Heart right ventricle (tissue), 16 donors: ENCODE data around the gene PPM1H. TPM values are rescaled to one million over a fixed set of nuclear protein-coding genes. Genes with fewer than 3 reads are reported as not detected.

Experiments used
- ATAC-seq, 8 donors: fragments of 200-7000 bp; cut with Tn5 transposase; one replicate each; pipeline ENCODE4 v1.9.1; 2020; ENCODE audit warnings: mild to moderate bottlenecking in 8 of 8, moderate library complexity in 8 of 8, moderate number of reproducible peaks in 1 of 8
- DNase-seq, 2 donors: peaks; one replicate each; pipeline ENCODE4 v3.0.0-alpha.2; 2020
- H3K27ac ChIP-seq, 10 donors: fragments of 200-600 bp; sonication (generic) in 2 of 10; one replicate each; pipeline versions ENCODE4 v1.5.0 to v1.8.0; 2020 to 2022; ENCODE audit warnings: mild to moderate bottlenecking in 3 of 10
- H3K27me3 ChIP-seq, 7 donors: fragments of 200-600 bp; one replicate each; pipeline ENCODE4 v1.8.0; 2021 to 2022; ENCODE audit warnings: mild to moderate bottlenecking in 2 of 7
- H3K36me3 ChIP-seq, 9 donors: fragments of 200-600 bp; sonication (generic) in 1 of 9; one replicate each; pipeline versions ENCODE4 v1.5.0 to v1.8.0; 2020 to 2022; ENCODE audit warnings: mild to moderate bottlenecking in 2 of 9
- H3K4me1 ChIP-seq, 9 donors: fragments of 200-600 bp; sonication (generic) in 1 of 9; one replicate each; pipeline versions ENCODE4 v1.5.0 to v1.8.0; 2020 to 2022; ENCODE audit warnings: mild to moderate bottlenecking in 4 of 9
- H3K4me3 ChIP-seq, 10 donors: fragments of 200-600 bp; sonication (generic) in 2 of 10; one replicate each; pipeline versions ENCODE4 v1.5.0 to v1.8.0; 2020 to 2022; ENCODE audit warnings: mild to moderate bottlenecking in 7 of 10, moderate library complexity in 2 of 10
- H3K9me3 ChIP-seq, 11 donors: fragments of 200-600 bp in 10 of 11; sonication (generic) in 2 of 11; one replicate each; pipeline versions ENCODE4 v1.5.0 to v1.8.0; 2013 to 2022; ENCODE audit warnings: mild to moderate bottlenecking in 2 of 11, control low read depth in 1 of 11, moderate library complexity in 1 of 11
- CTCF ChIP-seq, 9 donors: fragments of 200-600 bp; sonication (generic) in 2 of 9; IDR thresholded peaks; one replicate each; pipeline versions ENCODE4 v1.5.0 to v1.8.0; 2021 to 2022; ENCODE audit warnings: antibody characterized with exemption in 9 of 9, mild to moderate bottlenecking in 5 of 9, moderate library complexity in 1 of 9
- WGBS, 2 donors: extraction: QIAGEN DNeasy Blood & Tissue Kit; methylation state at CpG; one replicate each; pipeline ENCODE4 v1.1.7; 2013; ENCODE audit warnings: inconsistent platforms in 1 of 2; 5-methylcytosine and 5-hydroxymethylcytosine counted together
- intact Hi-C, 10 donors: fragments of 100-400 bp; cut with DNase I; formaldehyde crosslinking; loops; one replicate each; pipeline versions ENCODE4 v1.11.1 to v1.14.2; 2022
- polyA plus RNA-seq, 2 donors: library from polyadenylated mRNA; stranded (reverse); fragments of 200-250 nt; gene quantifications; one replicate each; pipeline ENCODE4 v1.2.3, GENCODE V29; 2013
- total RNA-seq, 10 donors: library from RNA; stranded (reverse); fragmentation: NEBNext Ultra II Directional in 3 of 10; extraction: Animal tissue kit (Norgen Biotek cat#: 25700) in 3 of 10; gene quantifications; one replicate each; pipeline versions ENCODE4 v1.2.1 to v1.2.4, GENCODE V29; 2021 to 2023
- donor health status: Arrhythmogenic right ventricular cardiomyopathy.
- donor health status: ischemic (EF 13 %, LVEDD 7.1; RV severe dilation, severe dysfunction).
- donor health status: healthy with polysubstance abuse.
- donor health status: DM: no; HTN: yes; CAD: no.
- donor health status: DM: no; HTN: no; CAD: no.
- donor health status: ischemic (EF 25% LVEDD 6.9; RV normal size, moderate dysfunction).
- donor health status: ischemic (EF 25% LVEDD 5.7; RV mildly dilated, moderate dysfunction).
- donor health status: healthy.
- donor health status: DM: yes; HTN: yes; CAD: no.
- donor health status: Ischemic cardiomyopathy.
- donor health status: ischemic (EF 35%, LVEDD 5.7; RV mildly dilated, moderate dysfunction).
- donor health status: nonischemic (EF 11% LVEDD 7.7; RV severe dilation, severe dysfunction).
- donor health status: DM: yes; HTN: yes; CAD: no.
- donor health status: PGD.
- donor health status: ischemic (EF 29% LVEDD 5.4; RV normal size, mild dysfunction).
- donor health status: nonischemic (EF 23%, LVEDD 6.1; RV moderate dilation, normal function).

The PPM1H gene
- total and polyA plus RNA-seq, 12 donors = 0.62 to 7.1 (median 5.3) TPM

- Histone ChIP-seq H3K36me3 (peaks cover 0 to 14% (median 0%) of the 10 kb centered on the region in 9 donors), H3K4me1 (peaks cover 6 to 61% (median 36%) of the 10 kb centered on the region in 9 donors), H3K27me3 (no peaks in the 10 kb centered on the region), H3K4me3 (no peak overlapping the region), H3K9me3 (no peaks in the 10 kb centered on the region), H3K27ac (no peak overlapping the region)
- TF ChIP-seq CTCF (IDR thresholded peaks at IDR 0.05) = no peak
- no peak for ATAC-seq
- no peak for DNase-seq
- intact Hi-C loops = loop anchor here in 1 of 10 donors (5.0 kb wide), 1 partner anchor 85 kb away; no protein-coding TSS in a partner anchor
- WGBS, 2 donors = 82 to 96% methylated on average over 5 of the region's 5 CpGs
These were observed 218.0 kb downstream of the PPM1H start for GRCh38 chr12:62716866-62717525.

GRCh38 chr12:62716037-62716436 is 218.9 kb downstream of the PPM1H start:
- intact Hi-C loops = loop anchor here in 1 of 10 donors (5.0 kb wide), 1 partner anchor 84 kb away; no protein-coding TSS in a partner anchor
- WGBS, 2 donors = 79 to 98% methylated on average over 3 of the region's 3 CpGs
- no peak for DNase-seq

GRCh38 chr12:62714774-62715721 is 219.9 kb downstream of the PPM1H start:
- WGBS, 2 donors = 67 to 71% methylated on average over 14 of the region's 14 CpGs
- H3K27me3 ChIP-seq = no peaks in the 10 kb centered on the region
- peak overlapping the region in 7 of 10 donors; percentile 52 to 82 (median 58) for H3K27ac ChIP-seq
- intact Hi-C loops = loop anchor here in 1 of 10 donors (5.0 kb wide), 1 partner anchor 83 kb away; no protein-coding TSS in a partner anchor
- H3K4me1 ChIP-seq = peaks cover 0 to 50% (median 22%) of the 10 kb centered on the region in 9 donors
- no peak overlapping the region for H3K4me3 ChIP-seq
- peaks cover 0 to 14% (median 0%) of the 10 kb centered on the region in 9 donors for H3K36me3 ChIP-seq
- DNase-seq = peak; percentile 49 to 62
- no peaks in the 10 kb centered on the region for H3K9me3 ChIP-seq
- ATAC-seq = peak; percentile 57 to 75 (median 67)
- no peak for TF ChIP-seq CTCF (IDR thresholded peaks at IDR 0.05)

More at GRCh38 chr12:62716037-62716436, 218.9 kb downstream of the PPM1H start:
- ATAC-seq = no peak
- Histone ChIP-seq H3K27me3 (no peaks in the 10 kb centered on the region), H3K27ac (peak overlapping the region in 2 of 10 donors; percentile 58 to 75), H3K9me3 (no peaks in the 10 kb centered on the region), H3K4me1 (peaks cover 6 to 60% (median 32%) of the 10 kb centered on the region in 9 donors), H3K36me3 (peaks cover 0 to 14% (median 0%) of the 10 kb centered on the region in 9 donors), H3K4me3 (no peak overlapping the region)
- TF ChIP-seq CTCF (IDR thresholded peaks at IDR 0.05) = no peak

GRCh38 chr12:62714181-62714773 is 220.7 kb downstream of the PPM1H start:
- H3K27me3 ChIP-seq = no peaks in the 10 kb centered on the region
- H3K4me3 ChIP-seq = no peak overlapping the region
- H3K27ac ChIP-seq = peak overlapping the region in 7 of 10 donors; percentile 52 to 82 (median 58)
- TF ChIP-seq CTCF (IDR thresholded peaks at IDR 0.05) = no peak
- peaks cover 0 to 9% (median 0%) of the 10 kb centered on the region in 9 donors for H3K36me3 ChIP-seq
- H3K9me3 ChIP-seq = no peaks in the 10 kb centered on the region
- DNase-seq (no peak), ATAC-seq (peak in 6 of 8 donors; percentile 6 to 47 (median 36))
- 79% methylated on average over 8 of the region's 8 CpGs for WGBS, 2 donors
- intact Hi-C loops = no loop called here
- H3K4me1 ChIP-seq = peaks cover 0 to 48% (median 18%) of the 10 kb centered on the region in 9 donors
